HL-60/S4 treated with retinoic acid at 250 ng/mL for 4 days and 3 days (cell line): ENCODE results near the gene FAM163A.
"Not testable (repeated sequence)": the region's sequence is repeated elsewhere in the genome, so short reads cannot be mapped to it uniquely, and the experiment has no call there.

ENCODE experiments used
- in situ Hi-C: fragments of 300-500 bp; cut with MboI; formaldehyde crosslinking; loops from 2 replicates; pipeline ENCODE4 v1.7.0; 2022; ENCODE audit warnings: low sequenced_read_pairs

The FAM163A gene

GRCh38 chr1:179742717-179743678 is at the start of gene FAM163A:
FAM163A (plus strand) TSS chr1:179743291; CDS start chr1:179813098, 69,807 bp downstream.
- in situ Hi-C loops = no loop called here

GRCh38 chr1:179694530-179694929 is 48.6 kb upstream of the FAM163A start:
- in situ Hi-C loops = not testable (repeated sequence)

- in situ Hi-C loops = no loop called here
Observed at GRCh38 chr1:179702946-179703539, 40.0 kb upstream of the FAM163A start.

- in situ Hi-C loops = no loop called here
Observed at GRCh38 chr1:179706339-179706941, 36.7 kb upstream of the FAM163A start.

GRCh38 chr1:179707406-179707805 is 35.7 kb upstream of the FAM163A start:
- in situ Hi-C loops = no loop called here

- in situ Hi-C loops = no loop called here
Observed at GRCh38 chr1:179708434-179709195, 34.5 kb upstream of the FAM163A start.

- in situ Hi-C loops = no loop called here
Observed at GRCh38 chr1:179709841-179710329, 33.2 kb upstream of the FAM163A start.

GRCh38 chr1:179714159-179714558 is 28.9 kb upstream of the FAM163A start:
- in situ Hi-C loops = no loop called here

- in situ Hi-C loops = no loop called here
Observed at GRCh38 chr1:179714623-179715022, 28.5 kb upstream of the FAM163A start.

- in situ Hi-C loops = no loop called here
Observed at GRCh38 chr1:179719272-179719671, 23.8 kb upstream of the FAM163A start.

GRCh38 chr1:179728271-179728670 is 14.8 kb upstream of the FAM163A start:
- in situ Hi-C loops = no loop called here

- in situ Hi-C loops = no loop called here
Observed at GRCh38 chr1:179729881-179730280, 13.2 kb upstream of the FAM163A start.

- in situ Hi-C loops = no loop called here
Observed at GRCh38 chr1:179731643-179732042, 11.4 kb upstream of the FAM163A start.

- in situ Hi-C loops = no loop called here
Observed at GRCh38 chr1:179742291-179742690, 800 bp upstream of the FAM163A start.

GRCh38 chr1:179743679-179744400 is 749 bp downstream of the FAM163A start:
- in situ Hi-C loops = no loop called here

- in situ Hi-C loops = no loop called here
Observed at GRCh38 chr1:179744401-179745130, 1.5 kb downstream of the FAM163A start.

- in situ Hi-C loops = no loop called here
Observed at GRCh38 chr1:179745131-179745611, 2.1 kb downstream of the FAM163A start.

- in situ Hi-C loops = no loop called here
Observed at GRCh38 chr1:179745743-179746142, 2.7 kb downstream of the FAM163A start.

GRCh38 chr1:179747611-179748010 is 4.5 kb downstream of the FAM163A start:
- in situ Hi-C loops = no loop called here
